ENCODE results near the gene TNP2.

Gene TNP2

GRCh38 chr16:11257131-11257938 is 11.8 kb downstream of the TNP2 start:
- H3K27ac ChIP-seq: no peak overlapping the region

DNA sequence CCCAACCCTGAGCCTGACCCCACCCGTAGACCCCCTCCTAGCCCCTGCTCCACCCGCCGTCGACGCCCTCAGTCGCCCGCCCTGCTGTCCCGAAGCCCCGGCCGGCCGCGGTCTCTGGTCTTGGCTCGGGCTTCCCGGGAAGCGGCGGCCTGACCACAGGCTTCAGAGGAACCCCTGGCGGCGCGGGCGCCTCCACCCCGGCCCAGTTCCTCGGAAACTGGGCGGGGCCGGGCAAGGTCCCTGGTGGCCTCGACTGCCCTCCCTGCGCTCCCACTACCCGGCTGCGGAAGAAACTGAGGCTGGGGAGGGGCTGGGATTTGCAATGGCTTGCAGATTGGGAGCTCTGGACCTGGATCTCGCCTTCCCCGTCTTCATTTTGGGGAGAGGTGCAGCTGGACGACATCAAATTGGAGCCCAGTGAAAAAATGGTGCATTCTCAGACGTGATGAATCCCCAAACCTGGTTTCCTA is 12.4 kb downstream of the TNP2 start:
- H3K27ac ChIP-seq: peak overlapping the region; percentile 54; the same call in 1 of the 2 replicates
- TF ChIP-seq ZFX (IDR thresholded peaks at IDR 0.05; ENCODE audit: borderline replicate concordance) (no peak), CTCF (IDR thresholded peaks at IDR 0.05) (no peak)

More at GRCh38 chr16:11257131-11257938, 11.8 kb downstream of the TNP2 start:
- TF ChIP-seq CTCF (IDR thresholded peaks at IDR 0.05) (peak; percentile 85), ZFX (IDR thresholded peaks at IDR 0.05; ENCODE audit: borderline replicate concordance) (no peak)

DNA sequence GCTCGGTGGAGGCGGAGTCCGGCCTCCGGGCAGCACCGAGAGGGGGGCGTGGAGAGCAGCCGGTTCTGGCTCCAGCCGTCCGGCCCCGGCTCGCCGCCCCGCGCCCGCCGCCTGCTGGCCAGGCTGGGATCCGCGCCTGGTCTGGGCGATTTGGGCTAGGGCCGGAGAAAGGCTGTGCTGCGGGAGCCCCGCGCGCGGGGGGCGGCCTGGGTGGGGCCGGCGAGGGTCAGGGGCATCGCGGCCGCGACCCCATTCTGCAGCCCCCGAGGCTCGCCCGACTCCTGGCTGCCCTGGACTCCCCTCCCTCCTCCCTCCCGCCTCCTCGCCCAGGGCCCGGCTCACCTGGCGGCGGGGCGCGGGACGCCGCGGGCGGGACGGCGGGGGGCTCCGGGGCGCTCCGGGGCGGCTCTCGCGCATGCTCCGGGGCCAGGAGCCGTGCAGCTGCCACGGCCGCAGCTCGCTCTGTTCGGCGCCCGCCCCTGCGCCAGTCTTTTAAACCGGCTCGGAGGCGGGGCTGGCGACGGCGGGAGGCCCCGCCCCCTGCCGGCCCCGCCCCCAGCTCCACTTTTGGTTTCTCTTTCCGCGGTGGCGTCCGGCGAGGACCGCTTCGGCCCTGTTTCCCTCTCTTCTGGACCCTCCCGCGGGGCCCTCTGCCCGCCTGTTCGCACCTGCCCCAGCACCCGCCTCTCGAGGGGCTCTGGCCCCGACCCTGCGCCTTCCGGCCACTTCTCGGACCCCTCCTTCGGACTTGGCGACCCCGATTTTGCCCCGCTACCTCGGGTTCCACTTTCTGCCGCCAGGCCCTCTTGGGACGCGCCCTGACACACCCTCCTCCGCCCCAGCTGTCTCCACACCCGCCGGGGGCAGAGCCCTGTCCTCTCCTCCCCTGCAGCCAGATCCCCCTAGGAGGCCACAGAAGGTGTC is 13.1 kb downstream of the TNP2 start, which contains the start of gene SOCS1:
TSS of gene SOCS1 (minus strand) at position 468 of the 924 bp plus-strand sequence. CDS start 726 bp downstream, outside the sequence.
- TF ChIP-seq ZFX (IDR thresholded peaks at IDR 0.05; ENCODE audit: borderline replicate concordance) (no peak), CTCF (IDR thresholded peaks at IDR 0.05) (peak; percentile 94)
- H3K27ac ChIP-seq: peak within 1 kb of the TSS; percentile 54

- TF ChIP-seq ZFX (IDR thresholded peaks at IDR 0.05; ENCODE audit: borderline replicate concordance): no peak
- no peak for TF ChIP-seq CTCF (IDR thresholded peaks at IDR 0.05)
- H3K27ac ChIP-seq: no peak overlapping the region
These were observed 14.0 kb downstream of the TNP2 start for GRCh38 chr16:11254913-11255736.

DNA sequence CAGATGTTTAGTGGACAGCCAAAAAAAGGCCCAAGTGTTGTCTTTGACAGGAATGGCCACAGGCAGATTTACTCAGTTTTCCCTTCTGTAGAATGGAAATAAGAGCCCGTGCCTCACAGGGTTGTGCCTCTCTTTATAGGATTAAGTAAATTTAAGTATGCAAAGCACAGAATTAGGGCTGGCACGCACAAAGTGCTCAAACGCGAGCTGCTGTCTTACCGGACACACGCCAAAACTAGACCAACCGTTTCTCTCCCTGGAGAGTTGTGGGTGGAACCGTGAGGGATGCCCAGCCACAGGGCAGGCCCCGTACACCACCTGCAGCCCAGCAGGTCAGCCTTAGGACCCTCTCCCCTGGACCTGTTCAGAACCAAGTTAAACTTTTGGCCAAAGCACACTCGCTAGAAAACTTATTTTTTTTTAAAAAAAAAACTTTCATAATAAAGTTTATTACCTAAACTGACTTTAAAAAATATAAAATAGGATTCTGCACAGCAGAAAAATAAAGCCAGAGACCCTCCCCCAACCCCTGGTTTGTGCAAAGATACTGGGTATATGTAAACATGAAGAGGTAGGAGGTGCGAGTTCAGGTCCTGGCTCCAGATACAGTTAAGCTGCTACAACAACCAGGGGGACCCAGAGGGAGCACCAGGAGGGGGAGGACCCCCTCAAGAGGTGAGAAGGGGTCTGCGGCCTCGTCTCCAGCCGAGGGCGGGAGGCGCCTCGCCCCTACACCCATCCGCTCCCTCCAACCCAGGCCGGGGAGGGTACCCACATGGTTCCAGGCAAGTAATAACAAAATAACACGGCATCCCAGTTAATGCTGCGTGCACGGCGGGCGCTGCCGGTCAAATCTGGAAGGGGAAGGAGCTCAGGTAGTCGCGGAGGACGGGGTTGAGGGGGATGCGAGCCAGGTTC is 14.9 kb downstream of the TNP2 start:
- TF ChIP-seq CTCF (IDR thresholded peaks at IDR 0.05): no peak
- TF ChIP-seq ZFX (IDR thresholded peaks at IDR 0.05; ENCODE audit: borderline replicate concordance): no peak
- no peak overlapping the region for H3K27ac ChIP-seq

Measured in 22Rv1 (cell line).